Measurements from ENCODE around the gene CNKSR3.

Gene CNKSR3

GRCh38 chr6:154498340-154498934 is 12.0 kb downstream of the CNKSR3 start:
- Histone ChIP-seq H2AFZ (ENCODE audit: low read length) (no peak overlapping the region), H3K9ac (ENCODE audit: low read length) (no peak overlapping the region), H3K27me3 (ENCODE audit: insufficient read depth, low read length) (no peaks in the 10 kb centered on the region; the same call in 1 of the 2 replicates), H4K20me1 (ENCODE audit: insufficient read depth, low read length) (no peaks in the 10 kb centered on the region), H3K4me1 (ENCODE audit: insufficient read depth, low read length, severe bottlenecking) (no peaks in the 10 kb centered on the region), H3K36me3 (ENCODE audit: insufficient read depth, low read length) (no peaks in the 10 kb centered on the region), H3K79me2 (ENCODE audit: insufficient read depth, low read length) (no peaks in the 10 kb centered on the region), H3F3A (ENCODE audit: insufficient read depth, low read length) (no peaks in the 10 kb centered on the region), H3K4me2 (ENCODE audit: low read length) (no peak overlapping the region), H3K9me2 (ENCODE audit: low read depth, low read length) (no peaks in the 10 kb centered on the region), H3K4me3 (ENCODE audit: low read depth, low read length, poor library complexity, severe bottlenecking) (no peak overlapping the region), H3K9me3 (ENCODE audit: low read length) (no peaks in the 10 kb centered on the region), H3K27ac (ENCODE audit: low read depth, low read length, poor library complexity, severe bottlenecking) (no peak overlapping the region)
- TF ChIP-seq CTCF (IDR thresholded peaks at IDR 0.05; ENCODE audit: low read length), result no peak
- TF ChIP-seq EZH2 (IDR thresholded peaks at IDR 0.05; ENCODE audit: borderline replicate concordance, low read length), result no peak

- TF ChIP-seq CTCF (IDR thresholded peaks at IDR 0.05; ENCODE audit: low read length) (no peak), EZH2 (IDR thresholded peaks at IDR 0.05; ENCODE audit: borderline replicate concordance, low read length) (no peak)
- H4K20me1 ChIP-seq (ENCODE audit: insufficient read depth, low read length), result no peaks in the 10 kb centered on the region
- no peak overlapping the region for H3K27ac ChIP-seq (ENCODE audit: low read depth, low read length, poor library complexity, severe bottlenecking)
- H3K9me2 ChIP-seq (ENCODE audit: low read depth, low read length), result no peaks in the 10 kb centered on the region
- H3K36me3 ChIP-seq (ENCODE audit: insufficient read depth, low read length), result no peaks in the 10 kb centered on the region
- H3K9ac ChIP-seq (ENCODE audit: low read length), result no peak overlapping the region
- H3K4me1 ChIP-seq (ENCODE audit: insufficient read depth, low read length, severe bottlenecking), result no peaks in the 10 kb centered on the region
- H3K9me3 ChIP-seq (ENCODE audit: low read length), result no peaks in the 10 kb centered on the region
- no peaks in the 10 kb centered on the region for H3K79me2 ChIP-seq (ENCODE audit: insufficient read depth, low read length)
- no peak overlapping the region for H3K4me2 ChIP-seq (ENCODE audit: low read length)
- H2AFZ ChIP-seq (ENCODE audit: low read length), result no peak overlapping the region
- H3K27me3 ChIP-seq (ENCODE audit: insufficient read depth, low read length), result no peaks in the 10 kb centered on the region; the same call in 1 of the 2 replicates
- H3F3A ChIP-seq (ENCODE audit: insufficient read depth, low read length), result no peaks in the 10 kb centered on the region
- no peak overlapping the region for H3K4me3 ChIP-seq (ENCODE audit: low read depth, low read length, poor library complexity, severe bottlenecking)
Measured at GRCh38 chr6:154496793-154497517, 13.5 kb downstream of the CNKSR3 start.

- H3K4me3 ChIP-seq (ENCODE audit: low read depth, low read length, poor library complexity, severe bottlenecking), result no peak overlapping the region
- no peaks in the 10 kb centered on the region; the same call in 1 of the 2 replicates for H3K27me3 ChIP-seq (ENCODE audit: insufficient read depth, low read length)
- no peaks in the 10 kb centered on the region for H3F3A ChIP-seq (ENCODE audit: insufficient read depth, low read length)
- TF ChIP-seq EZH2 (IDR thresholded peaks at IDR 0.05; ENCODE audit: borderline replicate concordance, low read length) (no peak), CTCF (IDR thresholded peaks at IDR 0.05; ENCODE audit: low read length) (no peak)
- no peaks in the 10 kb centered on the region for H4K20me1 ChIP-seq (ENCODE audit: insufficient read depth, low read length)
- no peaks in the 10 kb centered on the region for H3K9me2 ChIP-seq (ENCODE audit: low read depth, low read length)
- no peaks in the 10 kb centered on the region for H3K4me1 ChIP-seq (ENCODE audit: insufficient read depth, low read length, severe bottlenecking)
- H3K36me3 ChIP-seq (ENCODE audit: insufficient read depth, low read length), result no peaks in the 10 kb centered on the region
- H3K9ac ChIP-seq (ENCODE audit: low read length), result no peak overlapping the region
- no peak overlapping the region for H3K27ac ChIP-seq (ENCODE audit: low read depth, low read length, poor library complexity, severe bottlenecking)
- H3K79me2 ChIP-seq (ENCODE audit: insufficient read depth, low read length), result no peaks in the 10 kb centered on the region
- no peak overlapping the region for H3K4me2 ChIP-seq (ENCODE audit: low read length)
- no peaks in the 10 kb centered on the region for H3K9me3 ChIP-seq (ENCODE audit: low read length)
- H2AFZ ChIP-seq (ENCODE audit: low read length), result no peak overlapping the region
Measured at GRCh38 chr6:154496186-154496585, 14.3 kb downstream of the CNKSR3 start.
